Prostate gland (tissue), 2 donors: ENCODE results near the gene TMEM192. TPM values are rescaled to one million over a fixed set of nuclear protein-coding genes. Genes with fewer than 3 reads are reported as not detected.
"Not testable (repeated sequence)": the region's sequence is repeated elsewhere in the genome, so short reads cannot be mapped to it uniquely, and the experiment has no call there.

Experiments used
- DNase-seq: peaks from one replicate; pipeline ENCODE4 v3.0.0-alpha.2; 2019; ENCODE audit warnings: low spot score
- H3K27ac ChIP-seq, 2 donors: fragments of 200-600 bp; sonication (generic); 2 replicates each; pipeline ENCODE4 v1.5.1; 2017 to 2019
- H3K27me3 ChIP-seq: fragments of 200-600 bp; sonication (generic); replicated peaks from 2 replicates; pipeline ENCODE4 v1.5.1; 2019; ENCODE audit not compliant: insufficient read depth
- H3K36me3 ChIP-seq, 2 donors: fragments of 200-600 bp; sonication (generic); 1 replicate in 1 of 2; 2 replicates in 1 of 2; pipeline versions ENCODE4 v1.5.1 to v1.8.1; 2017 to 2019
- H3K4me1 ChIP-seq: fragments of 200-600 bp; sonication (generic); replicated peaks from 2 replicates; pipeline ENCODE4 v1.5.1; 2019
- H3K4me3 ChIP-seq, 2 donors: fragments of 200-600 bp; sonication (generic); 2 replicates each; pipeline ENCODE4 v1.5.1; 2017 to 2019
- H3K9me3 ChIP-seq: fragments of 200-600 bp; sonication (generic); 2 replicates; pipeline ENCODE4 v1.5.1; 2017
- POLR2A ChIP-seq: fragments of 450-650 bp; IDR thresholded peaks from one replicate; pipeline ENCODE4 v1.6.1; 2016; ENCODE audit warnings: antibody characterized with exemption, mild to moderate bottlenecking
- POLR2AphosphoS5 ChIP-seq: sonication (generic); formaldehyde crosslinking; IDR thresholded peaks from one replicate; pipeline ENCODE4 v1.6.1; 2017; ENCODE audit warnings: antibody characterized with exemption
- WGBS: methylation state at CpG from one replicate; pipeline ENCODE4 v1.1.5; 2018; 5-methylcytosine and 5-hydroxymethylcytosine counted together
- intact Hi-C: fragments of 100-400 bp; cut with DNase I; formaldehyde crosslinking; loops from one replicate; pipeline ENCODE4 v1.14.2; 2022
- total RNA-seq, 2 donors: library from RNA; depleted of rRNA; stranded (reverse); fragments of >200 nt; gene quantifications; one replicate each; pipeline ENCODE4 v1.1.0, GENCODE V29; 2016
- TF ChIP-seq, protein P1 (sequence below), 4 experiments: fragments of 200-600 bp in 2 of 4; fragments of 450-650 bp in 2 of 4; sonication (generic) in 2 of 4; IDR thresholded peaks; 1 replicate in 3 of 4; 2 replicates in 1 of 4; pipeline ENCODE4 v1.5.1; 2016 to 2019; ENCODE audit warnings: antibody characterized with exemption in 4 of 4, mild to moderate bottlenecking in 2 of 4, moderate library complexity in 2 of 4

The TMEM192 gene
- total RNA-seq, 2 donors from 2014 or later: 22.3 to 43.3 TPM

DNA sequence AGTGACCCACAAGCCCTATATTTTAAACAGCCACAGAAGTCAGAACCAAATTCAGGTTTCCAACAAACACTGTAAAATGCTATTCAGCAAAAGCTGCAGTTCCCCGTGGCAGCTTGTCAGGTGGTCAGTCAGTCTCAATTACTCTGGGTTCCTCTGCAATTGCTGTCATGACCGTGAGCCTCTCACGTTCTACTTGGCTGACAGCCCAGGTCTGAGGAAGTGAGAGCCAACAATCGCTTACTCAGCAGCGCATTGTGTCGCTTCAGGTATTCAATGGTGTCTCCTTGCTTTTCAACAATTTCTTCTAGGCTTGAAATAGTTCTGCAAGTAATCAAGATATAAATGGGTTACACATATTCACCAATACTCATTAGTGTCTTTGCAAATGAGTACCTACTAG, 33.2 kb downstream of the TMEM192 start:
- TF ChIP-seq POLR2AphosphoS5 (peak; percentile 66), POLR2A (no peak)
- TF ChIP-seq, protein P1, sequence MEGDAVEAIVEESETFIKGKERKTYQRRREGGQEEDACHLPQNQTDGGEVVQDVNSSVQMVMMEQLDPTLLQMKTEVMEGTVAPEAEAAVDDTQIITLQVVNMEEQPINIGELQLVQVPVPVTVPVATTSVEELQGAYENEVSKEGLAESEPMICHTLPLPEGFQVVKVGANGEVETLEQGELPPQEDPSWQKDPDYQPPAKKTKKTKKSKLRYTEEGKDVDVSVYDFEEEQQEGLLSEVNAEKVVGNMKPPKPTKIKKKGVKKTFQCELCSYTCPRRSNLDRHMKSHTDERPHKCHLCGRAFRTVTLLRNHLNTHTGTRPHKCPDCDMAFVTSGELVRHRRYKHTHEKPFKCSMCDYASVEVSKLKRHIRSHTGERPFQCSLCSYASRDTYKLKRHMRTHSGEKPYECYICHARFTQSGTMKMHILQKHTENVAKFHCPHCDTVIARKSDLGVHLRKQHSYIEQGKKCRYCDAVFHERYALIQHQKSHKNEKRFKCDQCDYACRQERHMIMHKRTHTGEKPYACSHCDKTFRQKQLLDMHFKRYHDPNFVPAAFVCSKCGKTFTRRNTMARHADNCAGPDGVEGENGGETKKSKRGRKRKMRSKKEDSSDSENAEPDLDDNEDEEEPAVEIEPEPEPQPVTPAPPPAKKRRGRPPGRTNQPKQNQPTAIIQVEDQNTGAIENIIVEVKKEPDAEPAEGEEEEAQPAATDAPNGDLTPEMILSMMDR (IDR thresholded peaks at IDR 0.05): no peak
- 11% methylated on average over 6 of the region's 6 CpGs for WGBS
- DNase-seq: peak; percentile 60
- no peak overlapping the region for H3K4me3 ChIP-seq
- H3K27me3 ChIP-seq: no peaks in the 10 kb centered on the region
- peak overlapping the region in 1 of 2 donors; percentile 25 for H3K27ac ChIP-seq
- no peaks in the 10 kb centered on the region for H3K9me3 ChIP-seq
- peaks cover 4% of the 10 kb centered on the region for H3K4me1 ChIP-seq
- intact Hi-C loops: no loop called here
- H3K36me3 ChIP-seq: no peaks in the 10 kb centered on the region

- TF ChIP-seq, protein P1 (IDR thresholded peaks at IDR 0.05): no peak
- no peak for TF ChIP-seq POLR2A
- TF ChIP-seq POLR2AphosphoS5: no peak
- H3K4me1 ChIP-seq: peaks cover 4% of the 10 kb centered on the region
- H3K9me3 ChIP-seq: no peaks in the 10 kb centered on the region
- WGBS: 70% methylated on average over 5 of the region's 5 CpGs
- no peaks in the 10 kb centered on the region for H3K36me3 ChIP-seq
- peak overlapping the region; percentile 55 to 80 for H3K27ac ChIP-seq
- intact Hi-C loops: no loop called here
- H3K27me3 ChIP-seq: no peaks in the 10 kb centered on the region
- DNase-seq: no peak
- H3K4me3 ChIP-seq: no peak overlapping the region
Measured at GRCh38 chr4:165077034-165077578, 35.6 kb downstream of the TMEM192 start.

- intact Hi-C loops, H3K4me3 ChIP-seq, H3K4me1 ChIP-seq, H3K9me3 ChIP-seq, H3K27me3 ChIP-seq, H3K36me3 ChIP-seq, DNase-seq: not testable (repeated sequence)
- H3K27ac ChIP-seq: peak overlapping the region in 1 of 2 donors; percentile 23
- 43% methylated on average over 11 of the region's 11 CpGs for WGBS
Measured at GRCh38 chr4:165073346-165073745, 39.3 kb downstream of the TMEM192 start.

DNA sequence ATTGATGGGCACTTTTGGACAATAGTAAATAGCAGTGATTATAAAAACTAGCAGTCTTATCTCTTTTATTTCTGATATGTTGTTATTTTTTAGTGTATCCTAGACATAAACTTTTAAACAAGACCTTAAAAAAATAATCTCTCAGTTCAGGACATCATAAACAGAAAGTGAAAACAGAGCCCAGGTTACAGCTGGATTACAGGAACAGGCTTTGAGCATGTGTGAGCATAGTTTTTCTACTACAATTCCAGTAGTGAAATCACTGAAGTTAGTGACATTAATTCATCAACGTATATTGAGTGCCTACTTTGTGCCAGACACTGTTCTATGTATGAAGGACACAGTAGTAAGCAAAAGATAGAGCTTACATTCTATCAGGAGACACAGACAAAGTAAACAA, 42.1 kb downstream of the TMEM192 start:
- Histone ChIP-seq H3K4me3 (no peak overlapping the region), H3K9me3 (no peaks in the 10 kb centered on the region), H3K36me3 (no peaks in the 10 kb centered on the region), H3K27ac (no peak overlapping the region), H3K27me3 (no peaks in the 10 kb centered on the region), H3K4me1 (no peaks in the 10 kb centered on the region)
- intact Hi-C loops: no loop called here
- no peak for DNase-seq
- WGBS: 58% methylated on average over 1 of the region's 1 CpG
- no peak for TF ChIP-seq POLR2A

- H3K4me3 ChIP-seq: no peak overlapping the region
- no peaks in the 10 kb centered on the region for H3K36me3 ChIP-seq
- no peak for TF ChIP-seq POLR2AphosphoS5
- no peak for TF ChIP-seq POLR2A
- TF ChIP-seq, protein P1 (IDR thresholded peaks at IDR 0.05): no peak
- no peaks in the 10 kb centered on the region for H3K4me1 ChIP-seq
- no peaks in the 10 kb centered on the region for H3K27me3 ChIP-seq
- intact Hi-C loops: no loop called here
- no peaks in the 10 kb centered on the region for H3K9me3 ChIP-seq
- no peak overlapping the region for H3K27ac ChIP-seq
- no peak for DNase-seq
- WGBS: 38% methylated on average over 1 of the region's 1 CpG
Measured at GRCh38 chr4:165060938-165061337, 51.7 kb downstream of the TMEM192 start.

DNA sequence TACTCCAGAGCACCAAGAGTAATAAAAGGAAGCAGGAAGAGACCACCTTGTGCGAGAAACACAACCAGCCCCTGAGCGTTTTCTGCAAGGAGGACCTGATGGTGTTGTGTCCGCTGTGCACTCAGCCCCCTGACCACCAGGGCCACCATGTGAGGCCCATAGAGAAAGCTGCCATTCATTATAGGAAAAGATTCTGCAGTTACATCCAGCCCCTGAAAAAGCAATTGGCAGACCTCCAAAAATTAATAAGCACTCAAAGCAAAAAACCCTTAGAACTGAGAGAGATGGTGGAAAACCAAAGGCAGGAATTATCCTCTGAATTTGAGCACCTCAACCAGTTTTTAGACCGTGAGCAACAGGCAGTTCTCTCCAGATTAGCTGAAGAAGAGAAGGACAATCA, 53.3 kb downstream of the TMEM192 start:
- intact Hi-C loops: no loop called here
- Histone ChIP-seq H3K4me3 (no peak overlapping the region), H3K27me3 (no peaks in the 10 kb centered on the region), H3K36me3 (no peaks in the 10 kb centered on the region), H3K9me3 (no peaks in the 10 kb centered on the region), H3K27ac (no peak overlapping the region), H3K4me1 (no peaks in the 10 kb centered on the region)
- TF ChIP-seq POLR2A (no peak), POLR2AphosphoS5 (no peak)
- TF ChIP-seq, protein P1 (IDR thresholded peaks at IDR 0.05): no peak
- 88% methylated on average over 4 of the region's 4 CpGs for WGBS
- DNase-seq: no peak
